GM12872 (cell line): ENCODE measurements around the gene KAT6B.

Source experiments
- CTCF ChIP-seq: IDR thresholded peaks from 3 replicates; pipeline ENCODE4 v1.5.1; 2011; ENCODE audit warnings: low read depth, mild to moderate bottlenecking, low read length, moderate library complexity; ENCODE audit not compliant: insufficient read depth

The KAT6B gene

GRCh38 chr10:74949843-74950765 lies 123.7 kb downstream of the KAT6B start:
- no peak for TF ChIP-seq CTCF

GRCh38 chr10:74953214-74953613 lies 126.8 kb downstream of the KAT6B start:
- TF ChIP-seq CTCF = no peak

GRCh38 chr10:74955796-74956195 lies 129.4 kb downstream of the KAT6B start:
- no peak for TF ChIP-seq CTCF

- TF ChIP-seq CTCF = no peak
These were observed 130.2 kb downstream of the KAT6B start for GRCh38 chr10:74956555-74957111.

- TF ChIP-seq CTCF = no peak
These were observed 131.0 kb downstream of the KAT6B start for GRCh38 chr10:74957285-74957961.

GRCh38 chr10:74958316-74958715 lies 131.9 kb downstream of the KAT6B start:
- TF ChIP-seq CTCF = no peak

GRCh38 chr10:74960670-74961069 lies 134.3 kb downstream of the KAT6B start:
- no peak for TF ChIP-seq CTCF
